Skin of body (tissue), 2 donors: ENCODE measurements around the gene GALNT9. TPM values are rescaled to one million over a fixed set of nuclear protein-coding genes. Genes with fewer than 3 reads are reported as not detected.

ENCODE experiments used
- DNase-seq: peaks from one replicate; lab custom pipeline; 2025; lab: John Stamatoyannopoulos, UW
- total RNA-seq: library from RNA; depleted of rRNA; stranded (reverse); fragments of >200 nt; gene quantifications from one replicate; pipeline ENCODE4 v1.2.3, GENCODE V29; 2014

GALNT9 gene
- total RNA-seq, 1 donor from 2014 or later = 0.20 TPM

DNA sequence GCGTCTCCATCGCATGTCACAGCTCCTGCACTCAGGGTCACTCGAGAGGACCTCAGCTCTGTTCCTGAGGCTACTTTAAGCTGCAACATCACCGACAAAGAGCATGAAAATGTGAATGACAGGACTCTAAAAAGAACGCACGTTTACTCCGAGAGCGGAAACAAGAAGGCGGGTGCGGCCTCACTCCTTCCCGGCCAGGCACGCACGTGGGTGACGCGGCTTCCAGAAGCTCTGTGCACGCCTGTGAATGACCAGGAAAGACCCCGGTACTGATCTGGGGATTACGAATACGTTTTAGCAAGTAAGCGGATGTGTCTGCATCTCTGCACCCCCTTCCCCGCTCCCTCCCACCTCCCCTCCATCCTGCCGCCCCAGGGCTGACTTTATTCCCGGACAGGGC lies 15.2 kb upstream of the GALNT9 start:
- no peak for DNase-seq

DNA sequence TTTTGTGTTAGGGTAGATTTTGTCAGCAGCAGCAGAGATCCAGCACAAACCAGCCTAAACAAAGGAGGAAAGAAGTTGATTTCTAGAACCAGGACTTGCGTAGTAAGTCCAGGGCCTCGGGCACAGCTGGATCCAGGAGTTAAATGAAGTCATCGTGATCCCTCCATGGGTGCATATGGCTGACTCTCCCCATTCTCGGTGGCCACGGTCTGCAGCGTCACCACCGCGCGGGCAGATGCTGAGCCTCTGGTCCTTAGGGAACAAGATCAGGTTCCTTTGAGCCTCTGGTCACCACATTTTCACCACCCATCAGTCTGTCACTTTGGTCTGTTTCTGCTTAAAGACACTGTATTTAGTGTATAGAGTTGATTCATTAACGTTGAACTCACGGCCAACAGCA lies 14.8 kb upstream of the GALNT9 start:
- peak; percentile 9 for DNase-seq

DNA sequence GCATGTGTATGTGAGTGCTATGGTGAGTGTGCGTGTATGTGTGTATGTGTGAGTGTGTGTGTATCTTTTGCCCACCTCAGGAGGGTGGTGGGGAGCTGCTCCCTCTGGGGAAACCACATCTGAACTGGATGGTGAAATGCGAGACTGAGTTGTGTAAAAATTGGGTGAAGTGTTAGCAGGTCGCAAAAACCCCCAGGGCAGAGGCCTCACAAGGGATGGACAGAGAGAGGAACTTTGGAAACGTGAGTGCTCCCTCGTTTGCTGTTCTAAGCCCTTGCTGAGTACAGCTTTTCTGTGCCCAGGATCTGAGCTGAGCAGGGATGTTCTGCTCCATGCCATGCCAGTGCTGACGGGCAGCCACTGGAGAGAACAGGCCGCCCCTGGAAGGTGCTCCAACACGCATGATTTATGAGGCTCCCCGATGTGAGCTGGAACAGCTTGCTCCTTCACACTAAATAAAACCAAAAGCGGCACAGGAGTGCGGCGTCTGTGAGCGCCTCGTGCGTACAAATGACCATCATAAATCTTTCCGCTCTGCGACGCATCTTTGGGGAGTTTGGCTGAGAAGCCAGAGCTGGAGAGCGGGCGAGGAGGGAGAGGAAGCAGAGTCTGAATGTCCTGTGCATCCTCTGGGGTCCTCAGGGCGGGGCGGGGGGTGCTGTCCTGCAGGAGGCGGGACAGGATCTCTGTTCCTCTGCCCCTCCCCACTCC lies 14.1 kb upstream of the GALNT9 start:
- DNase-seq = no peak

DNA sequence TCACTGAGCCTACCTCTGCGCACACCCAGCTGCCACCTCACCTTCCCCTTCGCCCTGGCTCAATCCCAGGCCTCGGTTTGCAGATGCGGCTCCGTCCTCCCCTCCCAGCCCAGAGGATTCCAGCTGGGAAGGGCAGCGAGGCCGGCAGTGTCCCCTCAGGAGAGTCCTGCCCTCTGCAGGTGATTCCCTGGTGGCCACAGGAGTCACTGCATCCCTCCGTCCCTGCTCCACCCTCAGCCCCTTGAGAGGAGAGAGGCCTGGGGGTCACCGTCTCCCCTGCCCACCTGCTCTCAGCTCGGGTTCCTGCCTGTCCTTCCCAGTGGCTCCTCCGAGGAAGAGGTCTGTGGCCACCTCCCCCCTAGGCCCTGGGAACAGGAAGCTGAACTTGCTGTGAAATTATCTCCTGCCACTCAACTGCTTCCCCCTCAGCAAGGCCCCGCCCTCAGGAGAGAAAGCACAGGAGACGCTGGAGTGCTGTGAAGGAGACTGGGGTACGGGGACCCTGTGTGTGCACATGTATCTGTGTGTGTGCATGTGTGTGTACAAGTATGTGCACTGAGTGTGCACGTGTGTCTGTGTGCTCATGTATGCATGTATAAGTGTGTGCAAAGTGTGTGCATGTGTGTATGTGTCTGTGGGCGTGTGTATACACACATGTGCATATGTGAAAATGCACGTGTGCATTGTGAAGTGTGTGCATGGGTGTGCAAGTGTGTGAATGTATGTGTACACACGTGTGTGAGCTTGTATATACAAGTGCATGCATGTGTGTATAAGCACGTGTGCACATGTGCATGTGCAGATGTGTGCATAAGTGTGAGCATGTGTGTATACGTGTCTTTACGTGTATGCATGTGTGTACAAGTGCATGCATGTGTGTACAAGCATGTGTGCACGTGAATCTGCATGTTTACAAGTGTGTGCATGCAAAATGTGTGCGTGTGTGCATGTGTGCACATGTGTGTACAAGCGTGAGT lies 13.2 kb upstream of the GALNT9 start:
- no peak for DNase-seq

DNA sequence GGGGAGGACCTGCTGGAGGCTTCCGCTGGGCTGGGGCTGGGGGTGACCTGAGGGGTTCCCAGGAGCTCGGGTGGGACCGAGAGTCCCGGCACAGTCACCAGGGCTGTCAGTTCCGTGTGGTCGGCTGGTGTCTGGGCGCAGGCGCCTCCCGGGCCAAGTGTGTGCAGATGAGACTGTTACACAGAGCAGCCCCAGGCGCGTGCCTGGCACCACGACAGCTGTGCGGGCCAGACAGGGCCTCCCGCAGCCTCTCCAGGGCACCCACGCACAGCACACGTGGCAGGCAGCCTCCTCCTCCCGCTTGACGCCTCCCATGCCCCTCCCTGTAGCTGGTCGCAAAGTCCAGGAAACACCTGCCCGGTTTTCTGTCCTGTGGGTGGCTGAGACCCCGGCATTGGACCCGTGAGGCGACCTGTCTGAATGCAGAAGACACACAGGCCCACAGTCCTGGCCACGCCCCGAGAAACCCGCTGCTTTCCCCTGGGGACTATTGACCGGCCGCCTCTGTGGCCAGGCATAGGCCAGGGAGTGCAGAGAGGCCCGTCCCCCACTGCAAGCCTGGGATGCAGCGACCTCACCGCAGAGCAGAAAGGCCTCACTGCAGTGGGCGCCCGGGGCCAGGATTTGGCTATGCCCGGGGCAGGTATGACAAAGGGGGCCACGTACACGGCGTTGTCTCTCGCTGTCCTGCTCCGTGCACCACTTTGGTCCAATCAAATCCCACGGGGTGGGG lies 12.1 kb upstream of the GALNT9 start:
- DNase-seq = no peak

GRCh38 chr12:132340266-132341035 lies 11.1 kb upstream of the GALNT9 start:
- no peak for DNase-seq

GRCh38 chr12:132339856-132340255 lies 10.5 kb upstream of the GALNT9 start:
- DNase-seq = no peak

DNA sequence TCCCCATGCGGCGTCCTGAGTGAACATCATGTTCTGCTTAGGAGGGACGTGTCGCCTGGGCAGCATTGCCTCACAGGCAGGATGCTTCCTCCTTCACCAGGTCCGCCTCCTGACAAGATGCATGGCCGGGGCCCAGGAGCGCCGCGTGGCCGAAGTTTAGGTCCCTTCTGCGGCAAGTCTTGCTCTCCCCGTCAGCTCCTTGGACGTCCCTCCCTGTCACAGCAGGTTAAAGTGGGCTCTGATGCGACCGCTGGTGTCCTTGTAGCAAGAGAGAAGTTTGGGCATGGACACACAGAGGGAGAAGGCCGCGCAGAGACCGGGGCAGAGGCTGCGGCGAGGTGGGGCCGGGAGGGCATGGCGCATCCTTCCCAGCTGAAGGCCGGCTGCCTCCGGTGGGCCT lies 9.4 kb upstream of the GALNT9 start:
- DNase-seq = no peak

- no peak for DNase-seq
These were observed 8.9 kb upstream of the GALNT9 start for GRCh38 chr12:132338311-132338710.

DNA sequence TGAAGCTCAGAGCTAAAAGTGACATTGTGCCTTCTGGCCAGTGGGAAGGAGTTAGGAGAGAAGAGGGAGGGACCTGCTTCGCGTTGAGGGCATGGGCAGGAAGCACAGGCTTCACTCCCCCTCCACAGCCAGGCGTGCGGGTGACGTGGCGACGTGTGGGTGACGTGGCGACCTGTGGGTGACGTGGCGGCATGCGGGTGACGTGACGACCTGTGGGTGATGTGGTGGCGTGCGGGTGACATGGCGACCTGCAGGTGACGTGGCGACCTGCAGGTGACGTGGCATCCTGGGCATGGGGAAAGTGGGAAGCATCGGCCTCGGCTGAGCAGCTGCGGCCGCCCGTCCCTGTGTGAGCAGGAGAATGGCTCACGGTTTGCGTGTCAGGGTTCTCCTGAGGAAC lies 8.2 kb upstream of the GALNT9 start:
- no peak for DNase-seq

DNA sequence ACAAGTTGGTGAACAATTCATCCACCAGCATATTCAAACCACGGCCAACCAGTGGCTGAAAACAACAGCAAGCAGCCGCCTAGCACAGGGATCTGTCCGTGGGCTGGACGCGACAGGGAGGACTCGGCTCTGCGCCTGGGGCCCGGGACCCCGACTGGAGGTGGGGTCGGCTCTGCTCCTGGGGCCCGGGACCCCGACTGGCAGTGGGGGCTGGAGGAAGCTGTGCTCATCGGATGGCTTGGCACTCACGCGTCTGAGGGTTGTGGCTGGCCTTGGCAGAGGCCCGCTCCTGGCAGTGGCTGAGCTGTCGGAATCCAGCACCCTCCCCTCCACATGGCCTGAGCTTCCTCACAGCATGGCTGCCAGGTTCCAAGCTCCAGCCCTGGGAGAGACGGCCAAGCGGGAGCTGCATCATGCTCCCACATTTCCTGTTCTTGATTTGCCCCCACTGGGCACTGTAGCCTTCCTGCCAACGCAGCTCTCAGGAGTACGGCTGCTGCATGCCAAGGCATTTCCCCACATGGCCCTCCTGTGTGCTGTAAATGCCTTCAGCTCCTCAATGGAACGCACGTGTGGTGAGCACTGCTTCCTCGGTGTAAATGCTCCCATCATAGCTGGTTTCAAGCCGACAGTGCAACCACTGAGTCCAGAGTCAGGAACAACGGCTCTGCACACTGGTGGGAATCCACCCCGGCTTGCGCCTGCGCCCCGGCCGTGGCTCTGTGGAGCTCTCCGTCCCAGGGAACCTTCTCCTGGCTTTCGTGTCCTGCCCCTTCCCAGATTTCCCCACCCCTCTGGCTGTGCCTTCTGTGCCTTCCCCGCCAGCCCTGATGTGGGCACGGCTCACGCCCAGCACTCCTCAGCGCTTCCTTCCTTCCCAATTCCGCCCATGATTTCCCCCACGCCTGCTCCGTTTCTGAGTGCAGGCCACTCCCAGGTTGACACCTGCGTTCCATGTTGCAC lies 7.3 kb upstream of the GALNT9 start:
- no peak for DNase-seq

DNA sequence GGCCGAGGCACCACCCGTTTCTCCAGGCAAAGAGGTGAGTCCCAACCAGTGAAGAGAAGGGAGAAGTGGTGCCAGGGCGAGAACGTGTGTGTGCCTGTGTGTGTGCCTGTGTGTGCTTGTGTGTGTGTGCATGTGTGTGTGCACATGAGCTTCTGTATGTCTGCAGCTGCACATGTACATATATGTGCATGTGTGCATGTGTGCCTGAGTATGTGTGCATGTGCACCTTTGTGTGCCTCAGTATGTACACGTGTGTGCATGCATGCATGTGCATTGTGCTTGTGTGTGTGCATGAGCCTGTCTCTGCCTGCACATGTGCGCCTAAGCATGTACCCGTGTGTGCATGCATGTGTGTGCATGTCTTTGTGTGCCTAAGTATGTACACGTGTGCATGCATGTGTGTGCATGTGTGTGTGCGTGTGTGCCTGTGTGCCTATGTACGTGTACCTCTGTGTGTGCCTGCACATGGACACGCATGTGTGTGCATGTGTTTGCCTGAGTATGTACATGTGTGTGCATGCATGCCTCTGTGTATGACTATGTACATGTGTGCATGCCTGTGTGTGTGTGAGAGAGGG lies 5.9 kb upstream of the GALNT9 start:
- no peak for DNase-seq

GRCh38 chr12:132333766-132334165 lies 4.4 kb upstream of the GALNT9 start:
- DNase-seq = no peak

DNA sequence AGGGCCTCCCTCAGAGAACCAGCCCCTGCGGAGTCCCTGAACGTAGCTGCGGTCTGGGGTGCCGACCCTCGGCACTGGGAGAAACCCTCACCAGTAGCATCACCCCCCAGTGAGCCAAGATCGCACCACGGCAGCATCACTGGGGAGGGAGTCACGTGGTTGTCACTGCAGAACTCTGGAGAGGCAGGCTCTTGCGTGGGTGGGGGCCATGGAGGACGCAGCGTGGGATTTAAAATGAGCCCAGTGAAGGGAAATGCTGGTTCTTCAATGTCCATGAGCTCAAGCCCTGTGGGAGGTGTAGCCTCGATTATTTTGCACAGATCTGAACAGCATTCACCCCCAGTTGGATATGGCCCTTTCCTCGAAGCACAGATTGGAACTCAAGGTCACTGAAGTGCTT lies 3.9 kb upstream of the GALNT9 start:
- DNase-seq = no peak

DNA sequence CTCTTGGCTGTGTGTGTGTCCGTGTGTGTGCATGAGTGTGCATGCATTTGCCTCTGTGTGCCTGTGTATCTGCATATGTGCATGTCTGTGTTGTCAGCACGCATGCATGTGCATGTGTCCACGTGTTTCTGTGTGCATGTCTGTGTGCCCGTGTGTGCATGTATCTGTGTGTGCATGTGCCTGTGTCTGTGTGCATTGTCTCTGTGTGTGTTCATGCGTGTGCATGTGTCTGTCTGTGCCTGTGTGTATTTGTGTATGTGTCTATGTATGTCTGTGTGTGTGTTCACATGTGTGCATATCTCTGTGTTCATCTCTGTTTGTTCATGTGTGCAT lies 1.1 kb upstream of the GALNT9 start:
- no peak for DNase-seq

- no peak for DNase-seq
These were observed 545 bp upstream of the GALNT9 start for GRCh38 chr12:132329720-132330548.

GRCh38 chr12:132328282-132329029 lies 933 bp downstream of the GALNT9 start:
- DNase-seq = no peak
